ENCODE measurements around the gene GRIK1.

Gene GRIK1

GRCh38 chr21:29650523-29651022, 289.2 kb downstream of the GRIK1 start:
- in situ Hi-C loops (cut with MboI; ENCODE audit: low sequenced_read_pairs): no loop called here

GRCh38 chr21:29649406-29649814, 290.4 kb downstream of the GRIK1 start:
- in situ Hi-C loops (cut with MboI; ENCODE audit: low sequenced_read_pairs): no loop called here

GRCh38 chr21:29648710-29649240, 291.0 kb downstream of the GRIK1 start:
- in situ Hi-C loops (cut with MboI; ENCODE audit: low sequenced_read_pairs): no loop called here

- in situ Hi-C loops (cut with MboI; ENCODE audit: low sequenced_read_pairs): no loop called here
Measured at GRCh38 chr21:29647353-29647781, 292.4 kb downstream of the GRIK1 start.

- in situ Hi-C loops (cut with MboI; ENCODE audit: low sequenced_read_pairs): no loop called here
Measured at GRCh38 chr21:29645666-29646553, 293.9 kb downstream of the GRIK1 start.

GRCh38 chr21:29643289-29643688, 296.5 kb downstream of the GRIK1 start:
- in situ Hi-C loops (cut with MboI; ENCODE audit: low sequenced_read_pairs): no loop called here

- in situ Hi-C loops (cut with MboI; ENCODE audit: low sequenced_read_pairs): no loop called here
Measured at GRCh38 chr21:29642551-29643245, 297.1 kb downstream of the GRIK1 start.

GRCh38 chr21:29641635-29642550, 297.9 kb downstream of the GRIK1 start:
- in situ Hi-C loops (cut with MboI; ENCODE audit: low sequenced_read_pairs): no loop called here

GRCh38 chr21:29641001-29641634, 298.7 kb downstream of the GRIK1 start:
- in situ Hi-C loops (cut with MboI; ENCODE audit: low sequenced_read_pairs): no loop called here

- in situ Hi-C loops (cut with MboI; ENCODE audit: low sequenced_read_pairs): no loop called here
Measured at GRCh38 chr21:29640080-29640508, 299.7 kb downstream of the GRIK1 start.

GRCh38 chr21:29639366-29640079, 300.3 kb downstream of the GRIK1 start:
- in situ Hi-C loops (cut with MboI; ENCODE audit: low sequenced_read_pairs): no loop called here

- in situ Hi-C loops (cut with MboI; ENCODE audit: low sequenced_read_pairs): no loop called here
Measured at GRCh38 chr21:29638761-29639327, 301.0 kb downstream of the GRIK1 start.

GRCh38 chr21:29638138-29638537, 301.7 kb downstream of the GRIK1 start:
- in situ Hi-C loops (cut with MboI; ENCODE audit: low sequenced_read_pairs): no loop called here

- in situ Hi-C loops (cut with MboI; ENCODE audit: low sequenced_read_pairs): no loop called here
Measured at GRCh38 chr21:29637553-29637952, 302.2 kb downstream of the GRIK1 start.

- in situ Hi-C loops (cut with MboI; ENCODE audit: low sequenced_read_pairs): no loop called here
Measured at GRCh38 chr21:29637134-29637533, 302.7 kb downstream of the GRIK1 start.

- in situ Hi-C loops (cut with MboI; ENCODE audit: low sequenced_read_pairs): no loop called here
Measured at GRCh38 chr21:29634418-29634817, 305.4 kb downstream of the GRIK1 start.

- in situ Hi-C loops (cut with MboI; ENCODE audit: low sequenced_read_pairs): no loop called here
Measured at GRCh38 chr21:29633756-29634155, 306.0 kb downstream of the GRIK1 start.

- in situ Hi-C loops (cut with MboI; ENCODE audit: low sequenced_read_pairs): no loop called here
Measured at GRCh38 chr21:29630441-29630840, 309.4 kb downstream of the GRIK1 start.

- in situ Hi-C loops (cut with MboI; ENCODE audit: low sequenced_read_pairs): no loop called here
Measured at GRCh38 chr21:29627905-29628304, 311.9 kb downstream of the GRIK1 start.
